ENCODE measurements around the gene MTARC2.
A peak's percentile ranks its signal among the peaks of the same experiment; 100 is the strongest.

MTARC2 gene

DNA sequence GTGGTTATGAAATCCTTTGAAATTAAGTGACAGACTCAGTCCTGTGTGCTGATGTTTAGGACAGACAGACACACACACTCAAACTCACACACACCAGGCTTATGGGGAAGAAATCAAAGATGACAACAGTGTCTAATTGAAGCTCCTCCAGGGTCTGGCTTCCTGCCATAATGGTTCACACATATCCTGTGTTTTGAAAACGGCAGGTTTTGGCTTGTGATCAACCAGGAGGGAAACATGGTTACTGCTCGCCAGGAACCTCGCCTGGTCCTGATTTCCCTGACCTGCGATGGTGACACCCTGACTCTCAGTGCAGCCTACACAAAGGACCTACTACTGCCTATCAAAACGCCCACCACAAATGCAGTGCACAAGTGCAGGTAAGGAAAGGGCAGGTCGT is 43.2 kb downstream of the MTARC2 start:
- H3K4me3 Mint-ChIP-seq, result no peak overlapping the region
- peaks cover 35% of the 10 kb centered on the region for H3K27me3 Mint-ChIP-seq (ENCODE audit: low read depth)
- no peaks in the 10 kb centered on the region for H3K36me3 Mint-ChIP-seq (ENCODE audit: low read depth)
- H3K27ac Mint-ChIP-seq, result no peak overlapping the region
- no peaks in the 10 kb centered on the region for H3K4me1 Mint-ChIP-seq (ENCODE audit: low read depth)
- no peaks in the 10 kb centered on the region for H3K9me3 Mint-ChIP-seq

GRCh38 chr1:220791956-220792355 is 43.8 kb downstream of the MTARC2 start:
- no peaks in the 10 kb centered on the region for H3K9me3 Mint-ChIP-seq
- H3K4me1 Mint-ChIP-seq (ENCODE audit: low read depth), result no peaks in the 10 kb centered on the region
- H3K27ac Mint-ChIP-seq, result no peak overlapping the region
- H3K27me3 Mint-ChIP-seq (ENCODE audit: low read depth), result peaks cover 33% of the 10 kb centered on the region
- H3K36me3 Mint-ChIP-seq (ENCODE audit: low read depth), result no peaks in the 10 kb centered on the region
- no peak overlapping the region for H3K4me3 Mint-ChIP-seq

- H3K27ac Mint-ChIP-seq, result no peak overlapping the region
- H3K9me3 Mint-ChIP-seq, result no peaks in the 10 kb centered on the region
- H3K27me3 Mint-ChIP-seq (ENCODE audit: low read depth), result peaks cover 6% of the 10 kb centered on the region
- H3K36me3 Mint-ChIP-seq (ENCODE audit: low read depth), result no peaks in the 10 kb centered on the region
- H3K4me3 Mint-ChIP-seq, result no peak overlapping the region
- H3K4me1 Mint-ChIP-seq (ENCODE audit: low read depth), result no peaks in the 10 kb centered on the region
These were observed 48.4 kb downstream of the MTARC2 start for GRCh38 chr1:220796530-220796929.

GRCh38 chr1:220797044-220797443 is 48.9 kb downstream of the MTARC2 start:
- H3K36me3 Mint-ChIP-seq (ENCODE audit: low read depth), result no peaks in the 10 kb centered on the region
- H3K27ac Mint-ChIP-seq, result no peak overlapping the region
- no peak overlapping the region for H3K4me3 Mint-ChIP-seq
- no peaks in the 10 kb centered on the region for H3K4me1 Mint-ChIP-seq (ENCODE audit: low read depth)
- H3K9me3 Mint-ChIP-seq, result no peaks in the 10 kb centered on the region
- peaks cover 1% of the 10 kb centered on the region for H3K27me3 Mint-ChIP-seq (ENCODE audit: low read depth)

- no peak overlapping the region for H3K27ac Mint-ChIP-seq
- H3K4me3 Mint-ChIP-seq, result no peak overlapping the region
- no peaks in the 10 kb centered on the region for H3K27me3 Mint-ChIP-seq (ENCODE audit: low read depth)
- H3K36me3 Mint-ChIP-seq (ENCODE audit: low read depth), result no peaks in the 10 kb centered on the region
- H3K9me3 Mint-ChIP-seq, result no peaks in the 10 kb centered on the region
- H3K4me1 Mint-ChIP-seq (ENCODE audit: low read depth), result no peaks in the 10 kb centered on the region
These were observed 49.4 kb downstream of the MTARC2 start for GRCh38 chr1:220797553-220797952.

DNA sequence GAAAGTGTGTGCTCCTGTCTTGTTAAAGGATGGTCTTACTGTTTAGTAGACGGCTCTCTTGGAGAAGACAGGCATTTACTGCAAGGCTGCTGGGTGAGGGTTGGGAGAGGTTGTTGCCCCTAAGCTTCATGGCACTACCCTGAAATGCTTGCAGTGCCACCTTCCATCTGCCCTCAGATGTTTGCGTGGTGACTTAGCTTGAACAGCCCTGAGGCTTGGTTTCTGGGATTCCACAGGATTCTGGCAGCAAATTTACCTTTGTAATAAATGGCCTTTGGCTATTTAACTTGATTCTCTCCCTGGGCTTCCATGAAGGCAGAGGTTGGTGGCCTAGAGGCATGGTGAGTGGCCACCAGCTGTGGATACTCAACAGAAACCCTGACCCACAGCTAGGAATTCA is 50.2 kb downstream of the MTARC2 start:
- H3K27me3 Mint-ChIP-seq (ENCODE audit: low read depth), result no peaks in the 10 kb centered on the region
- H3K27ac Mint-ChIP-seq, result no peak overlapping the region
- H3K4me1 Mint-ChIP-seq (ENCODE audit: low read depth), result no peaks in the 10 kb centered on the region
- no peaks in the 10 kb centered on the region for H3K36me3 Mint-ChIP-seq (ENCODE audit: low read depth)
- no peaks in the 10 kb centered on the region for H3K9me3 Mint-ChIP-seq
- H3K4me3 Mint-ChIP-seq, result no peak overlapping the region

DNA sequence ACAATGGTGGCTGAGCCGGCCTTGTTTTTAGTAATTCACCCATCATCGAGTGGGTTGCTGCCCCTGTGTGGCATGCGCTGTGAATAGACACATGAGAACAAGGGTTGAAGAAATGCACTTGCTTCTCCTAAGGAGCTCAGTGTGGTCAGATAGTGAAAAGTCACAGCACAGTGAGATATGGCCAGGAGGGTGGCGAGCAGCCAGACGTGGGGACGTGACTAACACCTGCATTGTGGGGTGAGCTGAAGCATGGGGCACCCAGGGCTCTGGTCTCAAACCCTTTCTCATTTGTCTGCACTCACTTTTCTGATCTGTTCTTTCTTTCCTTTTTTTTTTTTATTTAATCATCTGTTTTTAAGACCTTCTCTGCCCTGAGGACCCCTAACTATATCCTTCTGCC is 52.1 kb downstream of the MTARC2 start:
- Mint-ChIP-seq H3K4me3 (no peak overlapping the region), H3K36me3 (ENCODE audit: low read depth) (no peaks in the 10 kb centered on the region), H3K27ac (no peak overlapping the region), H3K9me3 (no peaks in the 10 kb centered on the region), H3K27me3 (ENCODE audit: low read depth) (no peaks in the 10 kb centered on the region), H3K4me1 (ENCODE audit: low read depth) (no peaks in the 10 kb centered on the region)

DNA sequence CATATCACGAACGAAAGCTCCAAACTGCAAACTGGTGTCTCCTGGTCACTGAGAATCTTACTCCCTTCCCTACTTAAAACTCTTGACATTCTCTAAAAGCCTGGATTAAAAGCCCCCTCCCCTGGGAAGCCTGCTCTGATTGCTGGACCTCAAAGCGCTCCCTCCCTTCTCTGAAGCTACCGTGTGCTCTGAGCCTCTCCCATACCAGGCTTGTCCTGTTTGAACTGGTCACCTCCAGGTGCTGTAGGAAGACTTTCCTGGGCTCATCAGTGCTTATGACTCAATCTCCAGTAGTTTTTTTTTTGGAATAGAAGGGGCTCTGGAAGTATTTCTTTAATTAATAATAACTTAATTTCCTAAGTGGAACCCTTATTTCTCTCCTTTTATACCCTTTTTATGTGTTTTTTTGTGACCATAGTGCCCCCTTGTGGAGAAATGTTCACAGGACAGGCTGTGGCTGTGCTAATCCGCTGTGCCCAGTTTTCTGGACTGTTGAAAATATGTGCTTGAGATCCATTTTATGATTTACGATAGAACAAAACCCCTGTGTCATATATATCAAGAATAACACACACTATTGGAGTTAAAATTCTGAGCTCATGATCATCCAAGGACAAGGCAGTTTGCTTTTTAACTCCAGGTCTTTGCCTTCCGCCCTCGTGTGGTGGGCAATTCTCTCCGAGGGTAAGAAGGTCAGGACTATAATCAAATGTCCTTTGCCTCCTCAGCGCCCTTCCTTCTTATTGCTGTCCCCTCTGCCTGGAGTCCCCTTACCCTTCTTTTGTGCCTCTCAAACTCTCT is 55.5 kb downstream of the MTARC2 start:
- Mint-ChIP-seq H3K4me3 (no peak overlapping the region), H3K27me3 (ENCODE audit: low read depth) (no peaks in the 10 kb centered on the region), H3K36me3 (ENCODE audit: low read depth) (no peaks in the 10 kb centered on the region), H3K27ac (no peak overlapping the region), H3K9me3 (no peaks in the 10 kb centered on the region), H3K4me1 (ENCODE audit: low read depth) (no peaks in the 10 kb centered on the region)

DNA sequence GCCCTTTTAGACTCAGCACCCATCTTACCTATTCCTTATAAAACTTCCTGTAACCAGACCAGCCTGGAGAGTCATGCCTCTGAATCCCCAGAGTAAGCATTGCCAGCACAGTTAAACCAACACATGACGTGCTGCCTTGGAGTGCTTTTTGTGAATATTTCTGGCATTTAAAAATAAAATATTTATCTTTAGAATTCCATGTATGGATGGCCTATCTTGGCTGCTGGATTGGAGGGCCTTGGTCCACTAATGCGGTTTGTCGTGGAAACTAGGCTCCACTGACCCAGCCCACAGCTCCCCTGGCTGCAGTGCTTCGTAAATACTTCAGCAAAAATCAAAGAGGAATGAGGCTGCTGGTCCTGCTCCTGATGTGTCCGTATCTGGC is 56.1 kb downstream of the MTARC2 start:
- Mint-ChIP-seq H3K4me1 (ENCODE audit: low read depth) (no peaks in the 10 kb centered on the region), H3K4me3 (no peak overlapping the region), H3K27me3 (ENCODE audit: low read depth) (no peaks in the 10 kb centered on the region), H3K36me3 (ENCODE audit: low read depth) (no peaks in the 10 kb centered on the region), H3K9me3 (no peaks in the 10 kb centered on the region), H3K27ac (no peak overlapping the region)

DNA sequence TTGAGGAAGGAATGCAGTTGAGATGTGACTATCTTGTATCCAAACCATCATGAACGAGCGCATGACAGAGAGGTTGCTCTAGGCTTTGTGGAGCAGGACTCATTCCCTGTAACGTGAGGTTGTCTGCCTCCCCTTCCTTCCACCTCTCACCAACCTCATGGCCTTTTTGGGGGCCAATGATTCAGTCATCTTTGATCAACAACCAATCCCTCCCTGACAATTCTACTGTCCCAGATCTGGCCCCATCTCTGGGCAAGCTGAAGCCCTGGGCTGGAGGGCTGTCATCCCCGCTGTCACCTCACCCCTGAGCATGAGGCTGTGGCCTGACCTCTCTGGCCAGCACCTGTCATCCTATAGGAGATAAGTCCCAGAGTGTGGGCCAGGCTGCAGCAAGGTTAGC is 58.3 kb downstream of the MTARC2 start:
- H3K27me3 Mint-ChIP-seq (ENCODE audit: low read depth), result no peaks in the 10 kb centered on the region
- H3K9me3 Mint-ChIP-seq, result no peaks in the 10 kb centered on the region
- no peak overlapping the region for H3K27ac Mint-ChIP-seq
- H3K4me1 Mint-ChIP-seq (ENCODE audit: low read depth), result no peaks in the 10 kb centered on the region
- no peak overlapping the region for H3K4me3 Mint-ChIP-seq
- H3K36me3 Mint-ChIP-seq (ENCODE audit: low read depth), result no peaks in the 10 kb centered on the region

- H3K36me3 Mint-ChIP-seq (ENCODE audit: low read depth), result no peaks in the 10 kb centered on the region
- no peak overlapping the region for H3K4me3 Mint-ChIP-seq
- no peaks in the 10 kb centered on the region for H3K4me1 Mint-ChIP-seq (ENCODE audit: low read depth)
- no peaks in the 10 kb centered on the region for H3K9me3 Mint-ChIP-seq
- H3K27ac Mint-ChIP-seq, result no peak overlapping the region
- no peaks in the 10 kb centered on the region for H3K27me3 Mint-ChIP-seq (ENCODE audit: low read depth)
These were observed 59.6 kb downstream of the MTARC2 start for GRCh38 chr1:220807726-220808125.

DNA sequence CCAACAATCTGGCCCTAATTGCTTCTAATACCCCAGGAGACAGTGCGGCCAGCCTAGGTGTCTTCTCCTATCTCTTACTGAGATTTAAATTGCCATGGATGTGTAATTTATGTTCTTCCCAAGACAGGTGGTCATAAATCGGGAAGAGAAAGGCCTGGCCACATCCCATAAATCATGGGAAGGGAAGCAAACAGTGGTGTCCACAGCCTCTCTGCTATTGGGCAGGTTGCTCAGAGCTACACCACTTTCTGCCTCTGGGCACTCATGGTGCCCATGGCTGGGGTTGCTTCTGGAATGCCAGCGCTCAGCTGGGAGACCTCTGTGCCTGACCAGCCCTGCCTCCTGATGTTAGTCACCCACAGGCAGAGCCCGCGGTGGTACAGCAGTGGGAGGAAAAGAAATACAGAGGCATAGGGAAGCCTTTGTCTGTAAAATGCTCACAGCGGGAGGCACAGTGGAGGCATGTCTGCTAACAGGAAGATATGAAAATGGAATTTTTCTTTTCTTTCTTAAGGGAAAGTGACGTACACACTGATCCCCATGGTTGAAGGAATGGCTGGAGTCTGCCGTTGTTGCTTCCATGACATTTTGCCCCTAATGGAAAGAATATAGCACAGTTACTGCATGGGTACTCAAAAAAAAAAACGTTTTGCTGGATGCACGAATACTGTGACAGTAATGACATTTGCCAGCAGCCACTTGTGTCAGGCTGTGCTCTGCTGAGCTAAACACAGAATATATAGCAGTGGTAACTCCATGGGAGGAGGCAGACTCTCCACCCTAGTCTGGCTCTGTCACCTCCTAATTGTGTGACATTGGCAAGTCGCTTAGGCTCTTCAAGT is 60.4 kb downstream of the MTARC2 start:
- Mint-ChIP-seq H3K36me3 (ENCODE audit: low read depth) (no peaks in the 10 kb centered on the region), H3K4me3 (no peak overlapping the region), H3K27me3 (ENCODE audit: low read depth) (no peaks in the 10 kb centered on the region), H3K9me3 (no peaks in the 10 kb centered on the region), H3K4me1 (ENCODE audit: low read depth) (no peaks in the 10 kb centered on the region), H3K27ac (no peak overlapping the region)

DNA sequence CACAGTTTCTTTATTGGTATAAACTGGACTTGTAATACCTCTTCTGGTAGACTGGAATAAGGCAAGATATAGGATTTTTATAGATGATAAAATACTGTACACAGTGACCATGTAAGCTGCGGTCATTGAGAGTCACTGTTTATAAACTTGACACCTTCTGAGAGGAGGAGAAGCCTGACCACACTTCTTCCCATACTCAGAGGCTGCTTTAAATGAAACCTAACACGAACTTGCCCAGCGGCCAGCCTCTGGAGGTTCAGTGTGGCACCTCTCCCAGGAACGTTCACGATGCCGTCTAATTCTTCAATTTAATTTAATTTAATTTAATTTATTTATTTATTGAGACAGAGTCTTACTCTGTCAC is 61.0 kb downstream of the MTARC2 start:
- H3K36me3 Mint-ChIP-seq (ENCODE audit: low read depth), result no peaks in the 10 kb centered on the region
- peaks cover 3% of the 10 kb centered on the region for H3K27me3 Mint-ChIP-seq (ENCODE audit: low read depth)
- H3K4me1 Mint-ChIP-seq (ENCODE audit: low read depth), result no peaks in the 10 kb centered on the region
- no peaks in the 10 kb centered on the region for H3K9me3 Mint-ChIP-seq
- H3K4me3 Mint-ChIP-seq, result no peak overlapping the region
- H3K27ac Mint-ChIP-seq, result no peak overlapping the region

DNA sequence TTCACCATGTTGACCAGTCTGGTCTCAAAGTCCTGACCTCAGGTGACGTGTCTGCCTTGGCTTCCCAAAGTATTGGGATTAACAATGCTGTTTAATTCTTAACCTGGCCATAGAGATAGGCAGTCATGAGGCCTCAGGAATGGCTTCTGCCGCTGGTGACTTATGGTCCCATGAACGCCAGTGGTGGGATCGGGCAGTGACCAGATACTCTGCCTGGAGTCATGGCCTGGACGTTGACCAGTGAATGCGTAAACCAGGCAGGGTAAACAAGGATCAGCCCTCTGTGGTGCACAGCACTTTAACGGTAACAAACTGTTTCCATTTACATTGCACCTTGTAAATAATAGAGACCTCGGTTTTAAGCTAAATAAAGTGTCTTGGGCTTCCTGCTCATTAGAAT is 61.6 kb downstream of the MTARC2 start:
- no peak overlapping the region for H3K27ac Mint-ChIP-seq
- H3K4me3 Mint-ChIP-seq, result no peak overlapping the region
- no peaks in the 10 kb centered on the region for H3K4me1 Mint-ChIP-seq (ENCODE audit: low read depth)
- no peaks in the 10 kb centered on the region for H3K9me3 Mint-ChIP-seq
- peaks cover 3% of the 10 kb centered on the region for H3K27me3 Mint-ChIP-seq (ENCODE audit: low read depth)
- no peaks in the 10 kb centered on the region for H3K36me3 Mint-ChIP-seq (ENCODE audit: low read depth)

DNA sequence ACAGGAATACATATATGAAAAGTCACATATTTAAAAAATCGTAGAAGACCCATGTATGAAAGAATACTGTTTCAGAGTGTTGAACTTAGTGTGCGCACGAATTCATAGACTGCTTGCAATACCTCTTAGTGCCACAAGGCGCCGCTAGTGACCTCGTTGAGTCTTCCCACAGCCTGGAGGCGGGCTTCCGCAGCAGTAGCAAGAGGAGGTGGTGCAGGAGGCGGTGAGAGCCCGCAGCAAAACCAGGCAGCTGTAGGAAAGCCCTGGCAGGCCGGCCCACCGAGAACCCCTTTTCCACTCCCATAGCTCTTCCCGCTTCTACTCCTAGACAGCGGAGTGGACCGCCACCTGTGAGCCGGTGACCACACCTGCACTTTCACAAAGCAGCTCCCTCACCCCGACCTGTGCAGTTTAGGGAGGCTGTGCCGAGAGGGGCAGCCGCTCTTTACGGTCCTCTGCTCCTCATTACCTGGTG is 62.1 kb downstream of the MTARC2 start:
- no peak overlapping the region for H3K27ac Mint-ChIP-seq
- peak overlapping the region; percentile 17 for H3K4me3 Mint-ChIP-seq
- H3K27me3 Mint-ChIP-seq (ENCODE audit: low read depth), result peaks cover 3% of the 10 kb centered on the region
- H3K36me3 Mint-ChIP-seq (ENCODE audit: low read depth), result no peaks in the 10 kb centered on the region
- no peaks in the 10 kb centered on the region for H3K9me3 Mint-ChIP-seq
- H3K4me1 Mint-ChIP-seq (ENCODE audit: low read depth), result no peaks in the 10 kb centered on the region

Measured in T-helper 1 cell treated with Interleukin-12 subunit alpha and Interleukin-12 subunit beta and Interleukin-4 antibody, amounts not matched to agents 30 μg/mL and 1 μg/mL, for 36 hours (primary cell).